ENCODE data around the gene DNAH12.
A peak's percentile ranks its signal among the peaks of the same experiment; 100 is the strongest.

DNAH12 gene

DNA sequence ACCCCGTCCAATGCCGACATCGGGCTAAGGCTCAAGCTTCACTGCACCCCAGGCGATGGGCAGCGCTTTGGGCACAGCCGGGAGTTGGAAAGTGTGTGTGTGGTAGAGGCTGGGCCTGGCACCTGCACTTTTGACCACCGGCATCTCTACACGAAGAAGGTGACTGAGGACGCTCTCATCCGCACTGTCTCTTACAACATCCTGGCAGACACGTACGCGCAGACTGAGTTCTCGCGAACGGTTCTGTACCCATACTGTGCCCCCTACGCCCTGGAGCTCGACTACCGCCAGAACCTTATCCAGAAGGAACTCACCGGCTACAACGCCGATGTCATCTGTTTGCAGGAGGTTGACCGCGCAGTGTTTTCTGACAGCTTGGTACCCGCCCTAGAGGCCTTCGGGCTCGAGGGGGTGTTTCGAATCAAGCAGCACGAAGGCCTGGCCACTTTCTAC, 13.0 kb upstream of the DNAH12 start:
- Mint-ChIP-seq H3K9me3 (no peaks in the 10 kb centered on the region), H3K4me3 (peak overlapping the region; percentile 86), H3K27ac (peak overlapping the region; percentile 99), H3K27me3 (ENCODE audit: low read depth) (no peaks in the 10 kb centered on the region), H3K36me3 (ENCODE audit: low read depth) (peaks cover 35% of the 10 kb centered on the region), H3K4me1 (ENCODE audit: low read depth) (peaks cover 36% of the 10 kb centered on the region)
- DNase-seq (ENCODE audit: low spot score): peak; percentile 40

DNA sequence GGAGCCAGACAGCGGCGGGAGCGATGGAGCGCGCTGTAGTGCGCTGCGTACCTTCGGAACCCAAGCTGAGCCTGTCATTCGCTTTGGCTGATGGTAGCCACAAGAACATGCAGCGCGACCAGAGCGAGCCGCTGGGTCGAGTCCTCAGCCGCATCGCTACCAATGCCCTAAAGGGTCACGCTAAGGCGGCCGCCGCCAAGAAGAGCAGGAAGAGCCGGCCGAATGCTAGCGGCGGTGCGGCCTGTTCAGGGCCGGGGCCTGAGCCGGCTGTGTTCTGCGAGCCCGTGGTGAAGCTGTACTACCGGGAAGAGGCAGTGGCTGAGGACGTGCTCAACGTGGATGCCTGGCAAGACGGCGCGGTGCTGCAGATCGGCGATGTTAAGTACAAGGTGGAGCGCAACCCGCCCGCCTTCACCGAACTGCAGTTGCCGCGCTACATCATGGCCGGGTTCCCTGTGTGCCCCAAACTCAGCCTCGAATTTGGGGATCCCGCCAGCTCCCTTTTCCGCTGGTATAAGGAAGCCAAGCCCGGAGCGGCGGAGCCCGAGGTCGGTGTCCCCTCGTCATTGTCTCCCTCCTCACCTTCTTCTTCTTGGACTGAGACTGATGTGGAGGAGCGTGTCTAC, 12.4 kb upstream of the DNAH12 start:
- H3K4me3 Mint-ChIP-seq: peak overlapping the region; percentile 86
- H3K4me1 Mint-ChIP-seq (ENCODE audit: low read depth): peaks cover 35% of the 10 kb centered on the region
- no peaks in the 10 kb centered on the region for H3K27me3 Mint-ChIP-seq (ENCODE audit: low read depth)
- no peaks in the 10 kb centered on the region for H3K9me3 Mint-ChIP-seq
- DNase-seq (ENCODE audit: low spot score): peak; percentile 29
- peaks cover 35% of the 10 kb centered on the region for H3K36me3 Mint-ChIP-seq (ENCODE audit: low read depth)
- H3K27ac Mint-ChIP-seq: peak overlapping the region; percentile 99

DNA sequence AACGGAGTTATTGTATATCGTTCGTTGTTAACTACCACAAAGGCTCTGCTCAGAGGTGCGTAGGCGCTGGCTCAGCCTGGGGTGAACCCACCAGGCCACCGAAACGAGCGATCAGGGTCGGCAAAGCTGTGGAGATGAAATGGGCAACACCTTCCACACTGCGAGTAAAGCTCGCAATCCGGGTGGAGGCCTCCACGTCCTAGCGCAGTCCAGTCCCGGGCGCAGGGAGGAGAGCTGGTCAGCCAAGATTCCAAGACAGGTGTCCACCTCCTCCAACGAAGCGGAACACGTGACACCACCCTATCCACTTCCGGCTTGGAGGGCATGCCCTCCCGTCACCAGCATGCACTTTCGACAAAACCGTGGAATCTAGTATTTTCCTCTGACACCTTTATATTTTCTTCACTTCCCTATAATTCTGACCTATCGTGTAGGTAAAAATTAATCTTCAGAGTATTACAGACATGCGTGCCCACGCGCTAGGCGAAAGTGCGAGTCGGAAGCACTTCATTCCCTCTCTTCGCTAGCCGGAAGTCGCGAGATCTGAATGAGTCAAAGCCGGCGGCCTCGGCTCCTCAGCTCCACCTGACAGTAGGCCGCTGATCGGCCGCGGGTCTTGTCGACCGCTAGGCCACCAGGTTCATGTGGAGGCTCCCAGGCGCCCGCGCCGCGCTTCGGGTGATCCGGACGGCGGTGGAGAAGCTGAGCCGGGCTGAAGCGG, 11.8 kb upstream of the DNAH12 start, which contains the start of gene PDE12:
PDE12 (plus strand) TSS at position 537 of the 721 bp plus-strand sequence; CDS start at position 643, 106 bp downstream.
- Mint-ChIP-seq H3K9me3 (no peaks in the 10 kb centered on the region), H3K4me3 (peak within 1 kb of the TSS; percentile 86), H3K27me3 (ENCODE audit: low read depth) (no peaks in the 10 kb centered on the region), H3K36me3 (ENCODE audit: low read depth) (peaks cover 33% of the 10 kb centered on the region), H3K4me1 (ENCODE audit: low read depth) (peaks cover 33% of the 10 kb centered on the region), H3K27ac (peak within 1 kb of the TSS; percentile 99)
- peak; percentile 83 for DNase-seq (ENCODE audit: low spot score)

DNA sequence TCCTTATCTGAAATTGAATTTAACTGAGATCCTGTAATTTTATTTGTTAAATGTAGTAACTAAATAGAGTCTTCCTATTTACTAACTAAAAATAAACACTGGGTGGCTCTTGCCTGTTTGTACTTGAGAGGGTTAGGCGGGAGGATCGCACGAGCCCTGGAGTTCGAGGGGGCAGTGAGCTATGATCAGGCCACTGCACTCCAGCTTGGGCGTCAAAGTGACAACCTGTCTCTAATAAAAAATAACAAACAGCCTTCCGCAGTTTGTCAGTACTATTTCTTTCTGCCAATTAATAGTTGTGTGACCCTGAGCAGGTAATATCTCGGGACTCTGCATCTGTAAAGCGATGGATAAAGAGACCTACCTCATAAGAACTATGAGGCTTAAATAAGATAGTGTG, 11.2 kb upstream of the DNAH12 start:
- H3K27ac Mint-ChIP-seq: peak overlapping the region; percentile 99
- H3K4me1 Mint-ChIP-seq (ENCODE audit: low read depth): peaks cover 28% of the 10 kb centered on the region

DNA sequence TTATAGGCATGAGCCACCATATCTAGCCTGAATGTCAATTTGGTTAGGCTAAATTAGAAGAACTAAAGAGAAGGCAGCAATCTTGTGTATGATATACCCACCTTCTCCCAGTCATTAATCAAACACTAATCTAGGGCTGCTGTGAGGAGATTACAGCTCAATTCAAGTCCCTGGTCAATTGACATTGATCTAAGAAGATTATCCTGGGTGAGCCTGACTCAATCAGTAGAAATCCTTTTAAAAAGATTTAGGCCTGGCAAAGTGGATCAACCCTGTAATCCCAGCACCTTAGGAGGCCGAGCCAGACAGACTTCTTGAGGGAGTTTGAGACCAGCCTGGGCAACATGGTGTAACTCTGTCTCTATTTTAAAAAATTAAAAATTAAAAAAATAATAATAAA, 2.5 kb upstream of the DNAH12 start:
- Mint-ChIP-seq H3K9me3 (no peaks in the 10 kb centered on the region), H3K27me3 (ENCODE audit: low read depth) (peaks cover 8% of the 10 kb centered on the region), H3K4me1 (ENCODE audit: low read depth) (peaks cover 6% of the 10 kb centered on the region), H3K27ac (no peak overlapping the region), H3K36me3 (ENCODE audit: low read depth) (no peaks in the 10 kb centered on the region), H3K4me3 (no peak overlapping the region)
- no peak for DNase-seq (ENCODE audit: low spot score)

More for the DNA sequence above, 11.2 kb upstream of the DNAH12 start:
- Mint-ChIP-seq H3K9me3 (no peaks in the 10 kb centered on the region), H3K27me3 (ENCODE audit: low read depth) (no peaks in the 10 kb centered on the region), H3K4me3 (peak overlapping the region; percentile 86), H3K36me3 (ENCODE audit: low read depth) (peaks cover 29% of the 10 kb centered on the region)
- no peak for DNase-seq (ENCODE audit: low spot score)

DNA sequence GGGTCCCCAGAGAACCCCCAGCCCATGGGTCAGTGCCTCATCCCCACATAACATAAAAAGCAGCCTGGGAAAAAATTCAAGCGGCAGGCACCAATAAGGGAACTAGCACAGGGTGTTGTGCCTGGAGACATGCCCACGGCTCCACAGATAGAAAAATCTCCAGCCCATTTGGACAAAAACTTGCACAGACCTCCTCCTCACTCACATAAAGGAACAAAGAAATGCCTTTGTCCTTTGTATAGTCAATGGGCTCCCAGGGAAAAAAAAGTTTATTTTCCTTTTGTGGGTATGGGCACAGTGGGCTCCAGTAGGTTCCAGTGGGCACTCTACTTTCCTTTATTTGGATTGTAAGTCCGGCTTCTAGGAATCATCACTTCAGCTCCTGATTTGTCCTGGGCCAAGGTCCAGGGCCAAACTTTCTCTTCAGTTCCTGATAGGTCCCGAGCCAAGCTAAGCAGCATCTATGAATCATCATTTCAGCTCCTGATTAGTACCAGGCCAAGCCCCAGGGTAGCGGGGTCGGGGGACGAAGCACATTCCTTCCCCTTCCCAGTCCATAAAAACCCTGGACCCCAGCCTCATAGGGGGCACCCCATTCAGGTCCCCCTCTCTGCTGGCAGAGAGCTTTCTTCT, 1.6 kb upstream of the DNAH12 start:
- peaks cover 8% of the 10 kb centered on the region for H3K27me3 Mint-ChIP-seq (ENCODE audit: low read depth)

DNA sequence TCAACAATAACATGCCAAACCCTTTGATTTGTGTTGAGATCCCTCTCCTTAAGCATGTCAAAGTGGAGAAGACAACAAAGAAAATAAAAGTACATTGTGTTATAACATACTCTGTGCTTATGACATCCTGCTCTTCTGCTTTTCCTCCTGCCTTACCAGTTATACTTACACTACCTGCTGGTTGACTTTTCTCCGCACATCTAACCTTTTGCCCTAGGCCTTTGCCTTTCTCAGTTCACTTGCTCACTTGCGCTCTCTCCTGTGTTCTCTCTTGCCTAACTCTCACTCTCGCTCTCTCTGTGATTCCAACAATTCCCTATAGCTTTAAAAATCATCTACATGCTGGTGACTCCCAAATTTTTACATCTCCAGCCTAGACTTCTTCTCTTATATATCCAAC, 5.7 kb downstream of the DNAH12 start:
- H3K27ac Mint-ChIP-seq: no peak overlapping the region
- no peak overlapping the region for H3K4me3 Mint-ChIP-seq
- no peaks in the 10 kb centered on the region for H3K4me1 Mint-ChIP-seq (ENCODE audit: low read depth)
- no peaks in the 10 kb centered on the region for H3K36me3 Mint-ChIP-seq (ENCODE audit: low read depth)
- peaks cover 3% of the 10 kb centered on the region for H3K27me3 Mint-ChIP-seq (ENCODE audit: low read depth)
- H3K9me3 Mint-ChIP-seq: no peaks in the 10 kb centered on the region
- DNase-seq (ENCODE audit: low spot score): no peak

More for the DNA sequence above, 1.6 kb upstream of the DNAH12 start:
- Mint-ChIP-seq H3K27ac (no peak overlapping the region), H3K4me1 (ENCODE audit: low read depth) (peaks cover 6% of the 10 kb centered on the region), H3K9me3 (no peaks in the 10 kb centered on the region), H3K36me3 (ENCODE audit: low read depth) (no peaks in the 10 kb centered on the region), H3K4me3 (no peak overlapping the region)
- DNase-seq (ENCODE audit: low spot score): no peak

DNA sequence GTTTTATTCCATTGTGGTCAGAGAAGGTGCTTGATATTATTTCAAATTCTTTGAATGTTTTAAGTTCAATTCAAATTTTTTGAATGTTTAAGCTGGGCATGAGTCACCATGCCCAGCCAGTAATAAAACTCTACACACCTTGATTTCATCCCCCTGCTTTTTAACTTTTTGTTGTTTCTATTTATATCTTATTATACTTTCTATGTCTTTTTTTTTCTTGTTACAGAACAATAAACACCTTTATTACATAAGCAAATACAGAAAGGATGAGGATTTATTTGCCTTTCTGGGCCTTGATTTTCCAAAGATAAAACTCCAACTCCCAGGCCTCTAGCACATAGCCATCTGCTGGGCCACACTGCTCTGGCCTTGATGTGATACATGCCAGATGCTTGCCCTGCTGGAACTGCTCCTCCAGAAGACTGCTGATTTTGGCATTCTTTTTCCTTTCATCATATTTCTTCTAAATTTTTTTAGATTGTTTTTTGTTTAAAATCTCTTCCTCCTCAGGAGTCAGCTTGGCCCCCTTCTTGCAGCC, 14.0 kb downstream of the DNAH12 start:
- DNase-seq (ENCODE audit: low spot score): no peak
- no peak overlapping the region for H3K27ac Mint-ChIP-seq
- no peaks in the 10 kb centered on the region for H3K4me1 Mint-ChIP-seq (ENCODE audit: low read depth)
- peaks cover 7% of the 10 kb centered on the region for H3K27me3 Mint-ChIP-seq (ENCODE audit: low read depth)
- H3K36me3 Mint-ChIP-seq (ENCODE audit: low read depth): no peaks in the 10 kb centered on the region
- H3K4me3 Mint-ChIP-seq: no peak overlapping the region
- no peaks in the 10 kb centered on the region for H3K9me3 Mint-ChIP-seq

DNA sequence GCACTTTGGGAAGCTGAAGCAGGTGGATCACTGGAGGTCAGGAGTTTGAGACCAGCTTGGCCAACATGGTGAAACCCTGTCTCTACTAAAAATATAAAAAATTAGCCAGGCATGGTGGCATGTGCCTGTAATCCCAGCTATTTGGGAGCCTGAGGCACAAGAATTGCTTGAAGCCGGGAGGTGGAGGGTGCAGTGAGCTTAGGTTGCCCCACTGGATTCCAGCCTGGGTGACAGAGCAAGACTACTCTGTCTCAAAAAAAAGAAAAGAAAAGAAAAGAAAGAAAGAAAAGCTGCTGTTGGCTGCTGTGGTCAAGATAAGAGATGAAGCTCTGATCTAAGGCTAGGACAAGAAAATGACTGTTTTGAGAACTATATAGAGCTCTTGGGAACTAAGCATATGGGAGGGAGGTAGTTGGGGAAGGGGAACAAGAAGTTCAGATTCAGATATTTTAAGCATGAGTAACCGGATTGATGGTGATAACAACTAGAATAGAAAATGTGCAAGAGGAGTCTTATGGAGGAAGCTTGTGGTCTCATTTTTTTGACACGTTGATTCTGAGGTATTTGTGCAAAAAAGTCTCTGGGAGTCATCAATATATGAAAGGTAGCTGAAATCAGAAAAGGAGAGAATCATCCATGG, 25.7 kb downstream of the DNAH12 start:
- peaks cover 11% of the 10 kb centered on the region for H3K27me3 Mint-ChIP-seq (ENCODE audit: low read depth)
- H3K4me3 Mint-ChIP-seq: no peak overlapping the region
- DNase-seq (ENCODE audit: low spot score): no peak
- H3K4me1 Mint-ChIP-seq (ENCODE audit: low read depth): peaks cover 4% of the 10 kb centered on the region
- no peak overlapping the region for H3K27ac Mint-ChIP-seq
- no peaks in the 10 kb centered on the region for H3K36me3 Mint-ChIP-seq (ENCODE audit: low read depth)
- H3K9me3 Mint-ChIP-seq: no peaks in the 10 kb centered on the region

DNA sequence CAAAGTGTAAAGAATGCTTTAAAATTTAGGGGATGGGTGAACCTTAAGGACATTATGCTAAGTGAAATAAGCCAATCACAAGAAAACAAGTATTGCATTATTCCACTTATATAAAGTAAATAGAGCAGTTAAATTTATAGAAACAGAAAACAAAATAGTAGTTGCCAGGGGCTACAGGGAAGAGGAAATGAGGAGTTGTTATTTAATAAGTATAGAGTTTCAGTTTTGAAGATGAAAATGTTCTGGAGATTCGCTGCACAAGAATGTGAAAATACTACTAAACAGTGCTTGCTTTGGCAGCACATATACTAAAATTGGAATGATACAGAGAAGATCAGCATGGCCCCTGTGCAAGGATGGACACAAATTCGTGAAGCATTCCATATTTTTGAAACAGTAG, 32.0 kb downstream of the DNAH12 start:
- no peak for DNase-seq (ENCODE audit: low spot score)
- no peaks in the 10 kb centered on the region for H3K36me3 Mint-ChIP-seq (ENCODE audit: low read depth)
- H3K4me1 Mint-ChIP-seq (ENCODE audit: low read depth): no peaks in the 10 kb centered on the region
- H3K4me3 Mint-ChIP-seq: no peak overlapping the region
- no peaks in the 10 kb centered on the region for H3K9me3 Mint-ChIP-seq
- peaks cover 18% of the 10 kb centered on the region for H3K27me3 Mint-ChIP-seq (ENCODE audit: low read depth)
- H3K27ac Mint-ChIP-seq: no peak overlapping the region

DNA sequence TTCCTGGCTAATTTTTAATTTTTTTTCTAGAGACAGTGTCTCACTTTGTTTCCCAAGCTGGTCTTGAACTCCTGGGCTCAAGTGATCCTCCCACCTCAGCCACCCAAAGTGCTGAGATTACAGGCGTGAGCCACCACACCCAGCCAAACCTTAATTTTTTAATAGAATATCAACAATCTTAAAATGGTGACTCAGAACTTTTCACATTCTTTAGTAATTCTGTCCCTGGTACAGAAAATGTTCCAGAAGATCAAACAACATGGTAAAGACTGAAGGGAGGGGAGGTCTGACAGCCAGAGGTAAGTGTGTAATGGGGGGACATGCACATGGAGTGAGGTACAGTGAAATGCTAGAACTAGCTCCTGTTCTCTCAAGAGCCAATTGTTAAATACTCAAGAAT, 38.2 kb downstream of the DNAH12 start:
- Mint-ChIP-seq H3K27ac (no peak overlapping the region), H3K4me3 (no peak overlapping the region), H3K36me3 (ENCODE audit: low read depth) (no peaks in the 10 kb centered on the region), H3K27me3 (ENCODE audit: low read depth) (peaks cover 7% of the 10 kb centered on the region), H3K9me3 (no peaks in the 10 kb centered on the region), H3K4me1 (ENCODE audit: low read depth) (no peaks in the 10 kb centered on the region)
- DNase-seq (ENCODE audit: low spot score): no peak

DNA sequence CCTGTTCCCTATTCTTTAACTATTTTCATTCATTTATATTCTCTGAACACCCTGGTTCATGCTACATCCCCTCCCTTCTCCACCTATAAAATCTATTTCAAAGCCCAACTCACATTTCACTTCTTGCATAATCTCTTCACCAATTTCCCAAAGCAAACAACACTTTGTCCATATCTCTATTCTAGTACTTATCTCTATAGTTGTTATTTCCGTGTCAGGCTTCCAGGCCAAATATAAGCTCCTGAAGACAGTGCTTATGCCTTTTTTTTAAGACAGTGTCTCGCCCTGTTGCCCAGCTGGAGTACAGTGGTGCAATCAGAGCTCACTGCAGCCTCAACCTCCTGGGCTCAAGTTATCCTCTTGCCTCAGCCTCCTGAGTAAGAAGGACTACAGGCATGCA, 43.6 kb downstream of the DNAH12 start:
- H3K4me3 Mint-ChIP-seq: no peak overlapping the region

DNA sequence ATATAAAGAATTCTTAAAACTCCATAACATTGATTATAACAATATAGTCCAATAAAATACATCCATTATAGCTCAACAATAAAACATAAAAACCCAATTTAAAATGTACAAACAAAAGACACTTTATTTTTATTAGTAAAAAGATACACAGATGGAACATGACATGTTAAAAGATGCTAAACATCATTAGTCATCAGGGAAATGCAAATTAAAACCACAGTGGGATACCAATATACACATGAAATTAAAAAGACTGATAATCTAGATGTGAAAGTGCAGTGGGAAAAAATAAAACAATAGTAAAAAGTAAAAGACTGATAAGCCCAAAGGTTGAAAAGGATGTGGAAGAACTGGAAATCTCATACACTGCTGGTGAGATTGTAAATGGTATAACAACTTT, 46.2 kb downstream of the DNAH12 start:
- no peak for DNase-seq (ENCODE audit: low spot score)
- Mint-ChIP-seq H3K27me3 (ENCODE audit: low read depth) (peaks cover 7% of the 10 kb centered on the region), H3K9me3 (no peaks in the 10 kb centered on the region), H3K4me3 (no peak overlapping the region), H3K4me1 (ENCODE audit: low read depth) (no peaks in the 10 kb centered on the region), H3K36me3 (ENCODE audit: low read depth) (no peaks in the 10 kb centered on the region), H3K27ac (no peak overlapping the region)

More for the DNA sequence above, 43.6 kb downstream of the DNAH12 start:
- no peak for DNase-seq (ENCODE audit: low spot score)
- no peak overlapping the region for H3K27ac Mint-ChIP-seq
- H3K36me3 Mint-ChIP-seq (ENCODE audit: low read depth): no peaks in the 10 kb centered on the region
- no peaks in the 10 kb centered on the region for H3K4me1 Mint-ChIP-seq (ENCODE audit: low read depth)
- no peaks in the 10 kb centered on the region for H3K9me3 Mint-ChIP-seq
- H3K27me3 Mint-ChIP-seq (ENCODE audit: low read depth): peaks cover 7% of the 10 kb centered on the region

Data from T-helper 2 cell treated with Interferon-gamma antibody and Interleukin-4, amounts not matched to agents 5 μg/mL and 100 μg/mL, for 36 hours (primary cell).